ENCODE results near the gene VAV3.
A peak's percentile ranks its signal among the peaks of the same experiment; 100 is the strongest.
"Not testable (repeated sequence)": the region's sequence is repeated elsewhere in the genome, so short reads cannot be mapped to it uniquely, and the experiment has no call there.

VAV3 gene

DNA sequence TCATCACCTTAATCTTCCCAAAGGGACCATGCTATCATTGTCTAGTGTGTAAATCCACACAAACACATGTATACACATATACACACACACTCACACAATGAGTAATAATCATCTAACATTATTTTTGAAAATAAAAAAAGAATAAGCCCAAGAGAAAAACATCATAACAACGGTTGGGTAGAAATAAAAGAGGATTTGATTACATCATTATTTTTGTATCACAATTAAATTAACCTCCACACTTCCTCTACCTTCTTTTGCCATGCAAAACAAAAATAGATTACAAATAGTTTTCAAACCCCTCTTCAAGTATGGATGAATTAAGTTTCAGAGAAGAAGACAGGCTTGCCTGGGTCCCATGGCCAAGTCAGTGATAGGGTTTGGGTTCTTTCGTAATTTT lies 238.1 kb downstream of the VAV3 start:
- DNase-seq: no peak

DNA sequence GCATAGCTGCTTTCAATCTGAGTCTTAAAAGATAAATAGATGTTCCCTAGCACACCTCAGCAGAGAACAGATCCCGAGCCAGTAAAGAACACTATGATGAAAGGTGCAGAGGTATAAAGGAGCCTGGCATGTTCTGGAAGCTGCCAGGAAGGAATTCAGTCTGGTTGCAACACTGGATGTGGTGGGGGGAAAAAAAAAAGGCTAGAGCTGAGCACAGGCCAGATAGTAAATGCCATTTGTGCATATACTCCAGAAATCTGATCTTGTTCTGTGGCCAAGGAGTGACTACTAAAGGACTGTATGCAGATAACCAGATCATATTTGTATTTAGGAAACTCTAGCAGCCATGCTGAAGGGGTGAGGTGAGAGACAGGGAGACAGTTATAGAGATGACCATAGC lies 240.3 kb downstream of the VAV3 start:
- DNase-seq: no peak

DNA sequence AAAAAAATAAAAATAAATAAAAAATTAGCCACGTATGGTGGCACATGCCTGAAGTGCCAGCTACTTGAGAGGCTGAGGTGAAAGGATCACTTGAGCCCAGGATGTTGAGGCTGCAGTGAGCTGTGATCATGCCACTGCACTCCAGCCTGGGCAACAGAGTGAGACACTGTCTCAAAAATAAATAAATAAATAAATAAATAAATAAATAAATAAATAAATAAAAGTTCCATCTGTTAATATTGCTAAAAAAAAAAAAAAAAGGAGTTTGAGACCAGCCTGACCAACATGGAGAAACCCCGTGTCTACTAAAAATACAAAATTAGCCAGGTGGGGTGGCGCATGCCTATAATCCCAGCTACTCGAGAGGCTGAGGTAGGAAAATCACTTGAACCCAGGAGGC lies 244.8 kb downstream of the VAV3 start:
- DNase-seq: not testable (repeated sequence)

DNA sequence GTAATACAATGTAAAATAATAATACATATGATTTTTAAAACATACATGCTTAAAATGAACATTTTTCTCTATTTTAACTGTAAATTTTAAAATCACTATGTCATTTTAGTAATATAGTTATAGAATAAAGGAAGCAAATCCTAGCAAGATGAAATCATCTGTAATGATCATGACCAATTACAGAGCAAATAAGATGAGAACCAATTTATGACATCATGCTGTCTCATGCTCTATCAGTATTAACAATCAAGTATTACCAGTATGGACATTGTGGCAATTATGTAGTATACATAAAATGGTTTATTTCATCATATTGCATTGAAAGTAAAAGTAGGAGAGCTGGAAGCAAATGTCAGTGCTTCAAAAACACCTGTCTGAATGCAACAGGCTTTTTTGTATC lies 255.0 kb downstream of the VAV3 start:
- no peak for DNase-seq

DNA sequence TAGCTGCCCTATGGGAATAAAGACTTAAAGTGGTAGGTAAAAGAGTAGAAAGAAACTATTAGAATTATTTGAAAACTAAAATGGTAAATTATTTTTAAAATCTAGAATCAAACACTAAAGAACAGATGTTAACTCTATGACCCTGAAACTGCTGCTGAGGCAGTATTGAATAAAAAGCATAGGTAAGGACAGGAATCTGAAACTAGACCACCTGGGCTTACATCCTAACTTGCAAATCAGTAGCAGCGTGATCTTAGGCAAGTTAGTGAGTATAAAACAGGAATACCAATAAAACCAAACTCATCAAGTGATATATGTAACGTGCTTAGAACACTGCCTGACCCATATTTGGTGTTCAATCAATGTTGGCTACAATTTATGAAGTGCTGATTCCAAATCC lies 257.9 kb downstream of the VAV3 start:
- no peak for DNase-seq

DNA sequence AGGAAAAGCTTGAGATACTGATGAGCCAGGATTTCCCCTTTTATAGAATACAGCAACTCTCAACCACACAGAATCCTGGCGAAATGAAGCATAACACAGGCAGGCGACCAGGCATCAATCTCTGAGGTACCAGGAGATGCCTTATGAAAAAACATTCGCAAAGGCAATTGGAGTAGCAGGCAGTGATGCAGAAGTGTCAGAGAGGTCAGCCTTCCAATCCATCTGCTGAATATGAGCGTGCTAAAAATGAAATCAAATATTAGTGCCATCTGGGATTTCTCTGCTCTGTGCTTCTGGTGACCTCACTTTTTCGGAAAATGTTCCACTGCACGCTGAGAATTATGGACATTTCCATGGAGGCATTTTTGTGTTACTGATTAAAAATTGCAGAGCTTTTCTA lies 258.8 kb downstream of the VAV3 start:
- DNase-seq: no peak

DNA sequence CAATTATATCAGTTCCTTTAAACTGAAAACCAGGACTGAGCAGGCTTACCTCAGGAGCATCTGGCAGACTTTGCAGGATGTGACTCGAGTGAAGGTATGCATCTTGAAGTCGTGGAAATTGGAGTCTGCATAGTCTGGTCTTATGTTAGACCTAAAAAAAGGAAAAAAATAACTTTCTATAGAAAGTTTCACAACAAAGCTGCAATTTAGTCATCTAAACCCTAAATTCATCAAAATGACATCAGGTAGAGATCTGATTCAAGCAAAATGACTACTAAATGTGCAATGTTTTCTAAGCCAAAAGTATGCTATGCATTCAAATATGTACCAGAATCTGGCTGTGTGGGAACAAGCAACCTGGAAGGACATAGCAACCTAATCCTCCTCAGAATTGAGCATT lies 260.1 kb downstream of the VAV3 start:
- DNase-seq: no peak

DNA sequence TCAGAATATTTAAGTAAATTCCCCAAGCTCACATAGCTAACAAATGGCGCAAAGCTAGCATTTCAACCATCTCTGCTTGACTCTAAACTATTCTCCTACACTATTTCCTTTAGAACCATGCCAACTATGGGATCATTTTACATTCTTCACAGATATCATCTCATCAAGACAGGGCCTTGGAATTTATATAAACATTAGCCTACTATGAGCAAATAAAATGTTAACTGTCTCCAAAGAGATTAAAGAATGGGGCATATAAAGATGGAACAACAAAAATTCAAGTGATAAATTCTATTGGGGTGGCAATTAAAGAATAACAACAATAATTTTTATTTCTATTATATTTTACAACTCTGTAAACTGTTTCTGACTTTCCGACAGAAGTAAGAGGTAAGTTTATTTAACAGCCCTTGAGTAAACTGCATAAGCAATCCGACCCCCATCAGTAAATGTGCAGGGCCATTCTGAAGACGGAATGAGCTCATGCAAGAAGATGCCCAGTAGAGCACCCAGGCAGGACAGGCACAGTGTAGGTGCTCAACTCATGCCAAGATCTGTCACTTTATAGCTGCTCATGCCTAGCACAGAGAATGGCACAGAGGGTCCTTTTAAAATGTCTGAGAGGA lies 261.9 kb downstream of the VAV3 start:
- no peak for DNase-seq

DNA sequence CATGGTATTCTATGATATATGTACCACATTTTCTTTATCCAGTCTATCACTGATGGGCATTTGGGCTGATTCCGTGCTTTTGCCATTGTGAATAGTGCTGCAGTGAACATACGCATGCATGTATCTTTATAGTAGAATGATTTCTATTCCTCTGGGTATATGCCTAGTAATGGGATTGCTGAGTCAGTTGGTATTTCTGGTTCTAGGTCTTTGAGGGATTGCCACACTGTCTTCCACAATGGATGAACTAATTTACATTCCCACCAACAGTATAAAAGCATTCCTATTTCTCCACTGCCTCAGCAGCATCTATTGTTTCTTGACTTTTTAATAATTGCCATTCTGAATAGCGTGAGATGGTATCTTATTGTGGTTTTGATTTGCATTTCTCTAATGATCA lies 264.3 kb downstream of the VAV3 start:
- DNase-seq: not testable (repeated sequence)

DNA sequence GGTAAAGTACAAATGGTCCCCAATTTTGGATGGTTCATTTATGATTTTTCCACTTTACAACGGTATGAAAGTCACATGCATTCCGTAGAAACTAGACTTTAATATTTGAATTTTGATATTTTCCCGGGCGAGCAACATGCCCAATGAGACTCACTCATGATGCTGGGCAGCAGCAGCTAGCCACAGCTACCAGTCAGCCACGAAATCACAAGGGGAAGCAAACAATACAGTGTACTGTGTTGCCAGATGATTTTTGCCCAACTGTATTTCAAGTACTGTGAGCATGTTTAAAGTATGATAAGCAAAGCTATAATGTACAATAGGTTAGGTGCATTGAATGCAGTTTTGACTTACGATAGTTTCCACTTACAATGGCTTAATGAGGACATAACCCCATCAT lies 266.8 kb downstream of the VAV3 start:
- DNase-seq: no peak

DNA sequence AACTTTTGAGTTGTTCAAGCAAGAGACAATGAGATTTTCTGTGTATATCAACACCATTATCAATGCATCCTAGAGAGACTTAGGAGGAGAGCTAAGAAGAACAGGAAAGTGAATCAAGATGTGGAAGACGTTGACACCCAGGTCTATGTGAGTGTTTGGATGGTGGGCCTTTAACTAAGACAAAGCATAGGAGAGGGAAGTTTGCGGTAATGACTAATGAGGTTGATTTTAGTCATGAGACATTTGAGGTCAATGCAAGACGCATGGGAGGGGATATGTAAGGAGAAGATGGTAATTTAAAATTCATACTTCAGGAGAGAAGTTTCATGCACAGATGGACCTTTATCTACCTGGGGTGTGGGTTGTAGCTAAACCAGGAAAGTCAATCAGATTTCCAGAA lies 269.6 kb downstream of the VAV3 start:
- DNase-seq: no peak

DNA sequence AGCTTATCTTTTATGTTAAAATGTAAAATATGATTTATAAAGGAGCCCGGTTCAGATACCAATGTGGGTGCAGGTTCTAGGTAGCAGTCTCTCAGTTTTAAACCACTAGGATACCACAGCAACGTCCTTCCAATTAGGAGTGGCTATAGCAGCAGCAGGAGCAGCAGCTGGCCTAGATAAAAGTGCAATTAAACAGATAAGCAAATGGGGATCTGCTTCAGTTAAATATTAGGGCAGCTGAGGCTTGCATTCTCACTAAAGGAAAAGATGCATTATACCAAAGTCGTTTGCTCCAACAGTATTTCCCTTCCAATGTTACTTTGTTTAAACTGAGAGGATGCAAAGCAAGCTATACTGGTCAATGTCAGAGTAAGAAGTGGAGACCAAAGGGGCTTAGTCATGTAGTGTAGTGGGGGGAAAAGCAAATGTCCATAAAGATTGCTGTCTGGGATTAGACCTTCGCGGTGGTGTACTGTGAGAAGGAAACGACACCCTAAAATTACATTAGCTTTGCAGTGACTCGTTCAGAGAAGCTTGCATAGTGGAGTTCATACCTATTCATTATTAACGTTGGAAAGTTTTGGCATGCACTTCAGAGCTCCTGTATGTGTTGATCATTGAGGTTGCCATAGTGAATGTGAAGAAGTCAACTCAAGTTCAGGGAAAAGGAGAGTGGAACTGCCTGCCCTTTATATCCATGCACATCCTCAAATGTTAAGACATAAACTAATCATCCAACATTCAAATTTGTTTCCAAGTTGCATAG lies 272.2 kb downstream of the VAV3 start:
- no peak for DNase-seq

DNA sequence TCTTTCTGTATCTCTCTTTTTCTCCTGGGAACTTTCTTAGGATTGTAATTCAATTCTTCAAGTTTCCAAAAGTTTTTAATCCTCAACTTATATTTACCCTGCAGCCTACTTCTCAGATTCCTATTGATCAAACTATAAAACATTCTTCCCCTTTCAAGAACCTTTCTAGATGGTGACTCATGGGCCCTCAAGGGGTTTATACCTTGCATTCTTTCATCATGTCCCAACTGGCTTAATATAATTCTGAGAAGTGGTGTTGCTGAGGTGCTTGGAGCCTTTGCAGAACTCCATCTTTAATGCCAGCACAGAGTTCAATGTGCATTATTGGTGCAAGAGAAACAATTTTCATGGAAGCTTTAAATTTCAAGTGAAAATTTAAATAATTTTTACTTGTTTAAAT lies 273.4 kb downstream of the VAV3 start:
- DNase-seq: no peak

DNA sequence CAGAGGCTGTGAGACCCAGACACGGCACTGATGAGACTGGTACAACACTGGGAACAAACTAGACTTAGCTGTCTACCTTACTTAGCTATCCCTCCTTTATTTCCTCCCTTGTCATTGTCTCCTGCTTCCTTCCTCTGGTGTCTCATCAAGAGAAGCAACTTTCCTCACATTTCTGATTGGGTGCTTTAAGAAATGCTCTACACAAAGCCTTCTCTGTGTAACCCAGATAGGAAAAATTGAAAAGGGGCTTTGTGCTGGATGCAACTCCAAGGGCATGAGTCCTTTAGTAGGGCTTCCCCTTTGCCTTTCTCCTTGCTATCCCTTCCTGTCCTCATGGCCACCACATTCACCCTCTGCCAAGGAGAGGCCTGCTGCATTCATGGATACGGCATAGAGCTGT lies 274.5 kb downstream of the VAV3 start:
- no peak for DNase-seq

DNA sequence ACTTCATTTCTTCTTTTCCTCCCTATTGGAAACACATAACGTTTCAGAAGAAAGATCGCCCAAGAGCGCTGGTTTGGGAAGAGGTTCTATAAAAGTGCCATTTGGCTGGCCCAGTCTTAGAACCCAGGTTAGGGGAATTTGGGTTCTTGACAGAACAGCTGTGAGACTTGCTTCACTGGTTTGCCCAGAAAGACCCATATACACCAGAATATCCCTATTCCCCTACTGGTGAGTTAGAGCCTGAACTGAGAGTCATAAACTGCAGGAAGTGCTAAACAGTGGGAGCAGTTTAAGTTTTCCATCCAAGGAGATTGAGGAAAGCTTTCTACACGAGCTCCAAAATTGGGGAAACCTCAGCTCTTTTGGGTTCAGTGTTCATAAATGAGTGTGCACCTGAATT lies 275.2 kb downstream of the VAV3 start:
- DNase-seq: no peak

DNA sequence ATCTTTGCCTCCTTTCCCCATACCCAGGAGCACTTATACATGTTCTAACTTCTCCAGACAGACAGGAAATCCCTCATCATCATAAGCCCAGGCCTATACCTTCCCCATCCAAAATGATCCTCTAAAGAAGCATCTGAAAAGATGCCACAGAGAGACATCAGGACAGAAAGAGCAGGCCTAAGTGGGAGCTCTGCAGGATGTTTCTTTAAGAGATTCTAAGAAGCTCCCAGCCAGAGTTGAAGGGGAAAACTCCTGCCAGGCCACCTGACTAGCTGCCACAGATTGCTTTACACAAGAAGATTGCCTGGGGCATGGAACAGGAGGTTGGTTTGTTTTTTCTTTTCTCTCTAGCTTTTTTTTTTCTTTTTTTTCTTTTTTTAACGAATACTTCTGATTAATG lies 275.8 kb downstream of the VAV3 start:
- no peak for DNase-seq

DNA sequence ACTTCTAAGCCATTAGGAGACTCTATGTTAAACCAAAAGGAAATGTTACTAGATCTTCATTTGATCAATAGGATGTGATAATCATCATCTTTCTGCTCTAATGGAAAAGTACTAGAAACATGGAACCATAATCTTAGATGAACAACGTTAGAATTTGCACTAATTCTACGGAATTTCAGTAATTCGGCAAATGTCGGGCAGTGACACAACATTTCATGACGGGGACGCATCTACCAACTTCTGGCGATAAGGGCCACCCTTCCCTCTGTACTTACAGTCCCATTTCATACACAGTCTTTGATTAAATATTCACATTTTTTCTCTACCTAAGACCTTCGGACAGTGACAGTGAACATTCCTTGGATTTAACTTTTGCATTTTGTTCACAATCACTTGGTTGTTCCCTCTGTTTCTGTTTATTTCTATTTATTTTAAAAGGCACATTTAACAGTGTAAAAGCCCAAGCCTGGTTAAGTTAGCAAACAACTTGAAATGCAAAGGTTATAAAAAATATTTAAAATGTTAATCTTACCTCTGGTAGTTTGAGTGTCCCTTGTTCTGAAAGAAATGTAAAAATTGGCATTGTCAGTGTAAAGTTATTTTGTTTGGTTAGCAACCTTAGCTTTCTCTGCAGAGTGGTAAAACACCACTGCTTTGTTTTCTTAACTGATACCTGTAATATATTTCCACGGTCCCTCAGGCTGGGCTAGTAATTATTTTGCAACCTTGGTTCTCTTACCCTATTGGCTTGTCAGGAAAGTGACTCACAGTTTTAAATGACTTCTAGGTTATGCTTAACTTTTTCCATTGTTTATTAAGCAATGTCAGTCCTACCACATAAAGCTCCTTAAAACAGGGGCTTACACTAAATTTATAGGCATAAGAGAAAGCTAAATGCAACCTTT lies 276.9 kb downstream of the VAV3 start:
- no peak for DNase-seq

DNA sequence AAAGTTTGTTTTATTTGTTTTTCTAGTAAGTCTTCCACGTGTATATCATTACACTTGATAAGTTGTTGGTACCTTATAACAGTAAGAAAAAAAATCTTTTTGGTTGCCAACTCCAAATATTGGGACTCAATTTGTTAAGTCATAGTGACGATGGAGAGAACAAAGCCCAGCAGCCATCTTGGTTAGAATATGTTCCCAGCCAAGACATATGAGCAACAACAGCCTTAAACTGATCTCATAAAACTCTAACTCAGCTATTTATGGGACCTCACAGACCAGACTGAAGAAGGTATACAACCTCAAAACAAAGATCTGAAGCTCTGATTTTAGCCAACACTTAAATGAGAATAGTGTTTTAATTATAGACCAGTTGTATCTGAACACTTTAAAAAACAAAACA lies 281.3 kb downstream of the VAV3 start:
- peak; percentile 26 to 45 for DNase-seq

DNA sequence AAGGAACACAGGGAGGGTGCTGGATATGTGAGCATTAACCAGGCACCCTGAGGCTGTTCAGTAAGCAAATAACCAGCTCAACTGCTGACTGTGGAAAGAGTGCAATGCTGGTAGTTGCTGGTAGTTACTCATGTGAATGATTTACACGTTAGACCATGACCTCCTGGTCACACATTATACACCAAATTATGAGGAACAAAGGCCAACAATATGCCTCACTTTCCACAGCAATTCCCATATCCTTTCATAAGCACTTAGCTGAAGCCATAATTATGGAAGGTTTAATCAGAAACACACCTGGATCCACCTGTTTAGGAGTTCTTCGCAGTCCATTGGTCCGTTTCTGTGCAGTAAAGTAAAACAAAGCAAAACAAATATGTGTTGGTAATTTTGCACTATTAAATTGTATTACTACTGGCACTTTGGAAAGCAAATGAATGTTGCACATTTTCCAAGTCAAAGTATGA lies 281.8 kb downstream of the VAV3 start:
- DNase-seq: peak; percentile 68 to 83

DNA sequence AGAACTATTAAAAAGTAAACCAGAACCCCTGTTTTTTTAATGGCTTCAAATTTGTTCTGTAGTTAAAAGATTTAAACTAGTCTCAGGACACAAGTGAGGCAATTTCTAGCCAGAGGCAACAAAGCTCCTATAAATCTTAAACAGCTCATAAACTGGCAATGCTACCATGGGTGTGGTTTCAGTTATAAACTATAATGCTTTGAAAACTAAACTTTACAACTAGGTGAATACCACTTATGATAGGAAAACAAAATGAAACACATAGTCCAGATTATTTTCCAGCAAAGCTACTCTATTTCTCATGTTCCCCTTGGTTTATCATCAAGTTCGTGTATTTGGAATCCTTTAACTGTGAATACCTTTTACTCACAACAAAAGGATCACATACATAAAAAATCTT lies 282.5 kb downstream of the VAV3 start:
- DNase-seq: peak in 1 of 2 experiments; percentile 41

DNA sequence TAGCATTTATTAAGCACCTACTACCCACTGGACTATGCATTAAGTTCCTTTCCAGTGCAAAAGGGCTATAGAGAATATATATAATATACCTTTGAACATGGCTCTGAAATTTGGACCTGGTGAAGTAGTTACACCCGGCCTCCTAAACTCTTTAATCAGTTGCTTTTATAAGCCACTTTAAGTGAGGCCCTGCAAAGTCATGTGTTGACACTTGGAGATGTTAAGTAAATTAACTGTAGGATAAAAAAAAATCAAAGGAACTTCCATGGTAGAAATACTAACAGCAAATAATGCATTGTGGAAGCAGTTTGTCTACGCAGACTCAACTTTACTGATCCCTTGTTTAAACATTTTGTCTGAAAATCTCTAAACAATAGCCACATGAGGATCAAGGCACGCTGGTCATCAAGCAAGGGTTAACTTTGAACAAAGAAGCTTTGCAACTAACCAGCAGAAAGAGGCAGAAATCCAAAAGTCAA lies 283.9 kb downstream of the VAV3 start:
- no peak for DNase-seq

DNA sequence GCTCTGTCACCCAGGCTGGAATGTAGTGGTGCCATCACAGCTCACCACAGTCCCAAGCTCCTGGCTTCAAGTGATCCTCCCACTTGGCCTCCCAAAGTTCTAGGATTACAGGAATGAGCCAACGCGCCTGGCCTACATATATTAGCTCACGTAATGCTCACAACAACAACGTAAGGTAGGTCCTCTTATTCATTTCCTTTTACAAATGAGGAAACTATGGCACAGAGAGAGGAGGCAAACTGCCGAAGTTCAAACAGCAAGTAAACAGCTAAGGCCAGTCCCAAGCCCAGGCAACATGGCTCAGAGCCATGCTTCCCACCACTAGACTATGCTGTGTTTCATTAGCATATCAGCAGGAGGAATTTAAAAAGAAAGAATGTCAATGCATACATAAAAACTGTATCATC lies 284.4 kb downstream of the VAV3 start:
- DNase-seq: no peak

DNA sequence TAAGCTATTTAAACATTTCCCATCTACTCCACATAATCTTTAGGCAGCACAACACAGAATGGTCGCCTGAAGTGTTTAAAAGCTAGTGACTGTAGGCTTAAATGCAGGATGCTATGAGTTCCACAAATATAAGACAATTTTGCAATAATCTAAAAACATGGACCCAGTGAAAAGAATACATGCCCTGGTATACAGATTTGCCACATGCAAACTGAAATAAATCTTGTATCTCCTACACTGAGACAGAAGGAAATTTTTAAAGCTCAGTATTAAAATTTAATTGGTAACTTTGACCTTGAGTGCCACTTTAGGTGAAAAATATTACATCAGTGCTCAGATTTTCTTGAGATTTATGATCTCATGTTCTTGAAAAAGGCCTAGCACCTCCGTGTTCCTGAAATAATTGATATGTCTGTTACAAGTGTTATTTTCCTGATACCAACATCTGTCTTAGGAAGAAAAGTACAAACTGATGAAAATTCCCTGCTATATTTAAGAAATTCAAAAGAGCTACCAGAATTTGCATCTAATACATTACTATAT lies 285.5 kb downstream of the VAV3 start:
- no peak for DNase-seq

All from NCI-H1930 (cell line).